ENCODE results near the gene CNNM4.

- TF ChIP-seq CTCF (IDR thresholded peaks at IDR 0.05) = no peak
- no peak for TF ChIP-seq POLR2A (IDR thresholded peaks at IDR 0.05)
Observed at GRCh38 chr2:96813656-96814055, 53.0 kb downstream of the CNNM4 start.

All from right lobe of liver (tissue), 4 donors.